ENCODE measurements around the gene BRD4.

The BRD4 gene

DNA sequence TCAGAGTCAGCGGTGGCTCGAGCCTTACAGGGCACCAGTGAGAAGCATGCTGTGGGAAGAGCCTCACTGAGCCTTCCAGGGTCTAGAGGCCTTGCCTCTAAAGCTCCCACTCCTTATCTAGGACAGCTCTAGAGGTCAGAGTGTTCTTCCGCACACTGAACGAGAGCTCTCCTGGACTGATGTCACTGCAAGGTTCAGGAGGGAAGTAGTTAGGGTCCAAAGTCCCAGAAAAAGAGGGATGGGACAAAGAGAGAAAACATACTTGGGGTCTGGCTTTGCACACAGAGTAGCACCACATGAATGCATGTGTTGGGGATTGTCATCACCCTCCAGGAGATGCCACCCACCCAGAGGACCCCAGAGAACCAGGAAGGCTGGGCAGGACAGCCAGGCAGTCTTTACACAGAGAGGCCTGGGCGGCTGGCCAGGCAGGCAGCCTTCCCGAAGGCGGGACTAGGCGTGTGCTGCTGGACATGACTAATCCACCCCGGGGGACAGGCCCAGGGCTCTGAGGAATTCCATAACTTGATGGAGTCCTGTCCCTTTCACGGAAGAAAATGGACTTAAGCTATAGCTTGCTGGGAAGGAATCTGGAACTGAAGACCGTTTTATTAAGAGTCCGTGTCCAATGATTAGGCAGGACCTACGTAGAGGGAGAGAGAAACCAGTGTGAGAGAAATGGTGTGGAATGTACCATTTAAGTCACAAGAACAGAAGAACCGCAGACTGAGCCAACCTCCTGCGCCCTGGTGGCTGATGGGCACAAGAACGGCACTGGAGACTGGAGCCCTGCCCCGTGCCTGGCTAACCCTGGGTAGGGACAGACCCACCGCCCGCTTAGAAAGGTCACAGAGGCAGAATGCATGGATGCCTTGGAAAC is 83.5 kb downstream of the BRD4 start:
- Mint-ChIP-seq H3K36me3 (peaks cover under 1% of the 10 kb centered on the region), H3K4me3 (no peak overlapping the region), H3K27ac (no peak overlapping the region), H3K4me1 (ENCODE audit: low read depth) (no peaks in the 10 kb centered on the region), H3K9me3 (ENCODE audit: low read depth) (no peaks in the 10 kb centered on the region), H3K27me3 (no peaks in the 10 kb centered on the region)

DNA sequence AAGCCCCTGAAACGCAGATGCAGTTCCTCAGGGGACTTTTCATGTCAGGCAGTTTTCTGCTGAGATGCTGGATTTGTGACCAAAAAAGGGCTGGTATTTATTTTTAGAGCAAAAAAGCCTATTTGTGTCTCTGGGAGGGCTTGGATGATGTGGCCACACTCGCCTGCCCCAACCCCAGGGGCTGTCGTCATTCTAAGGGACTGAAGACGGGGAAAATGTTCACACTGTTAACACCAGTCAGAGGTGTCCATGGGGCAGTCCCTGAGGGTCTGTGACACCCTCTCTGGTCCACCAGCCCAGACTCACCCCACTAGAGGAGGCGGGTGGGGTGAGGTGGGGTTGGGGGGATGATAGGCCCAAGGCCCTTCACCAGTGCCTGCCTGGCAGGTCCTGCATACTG is 84.2 kb downstream of the BRD4 start:
- Mint-ChIP-seq H3K4me1 (ENCODE audit: low read depth) (no peaks in the 10 kb centered on the region), H3K36me3 (peaks cover 3% of the 10 kb centered on the region), H3K9me3 (ENCODE audit: low read depth) (no peaks in the 10 kb centered on the region), H3K4me3 (no peak overlapping the region), H3K27me3 (no peaks in the 10 kb centered on the region), H3K27ac (no peak overlapping the region)

DNA sequence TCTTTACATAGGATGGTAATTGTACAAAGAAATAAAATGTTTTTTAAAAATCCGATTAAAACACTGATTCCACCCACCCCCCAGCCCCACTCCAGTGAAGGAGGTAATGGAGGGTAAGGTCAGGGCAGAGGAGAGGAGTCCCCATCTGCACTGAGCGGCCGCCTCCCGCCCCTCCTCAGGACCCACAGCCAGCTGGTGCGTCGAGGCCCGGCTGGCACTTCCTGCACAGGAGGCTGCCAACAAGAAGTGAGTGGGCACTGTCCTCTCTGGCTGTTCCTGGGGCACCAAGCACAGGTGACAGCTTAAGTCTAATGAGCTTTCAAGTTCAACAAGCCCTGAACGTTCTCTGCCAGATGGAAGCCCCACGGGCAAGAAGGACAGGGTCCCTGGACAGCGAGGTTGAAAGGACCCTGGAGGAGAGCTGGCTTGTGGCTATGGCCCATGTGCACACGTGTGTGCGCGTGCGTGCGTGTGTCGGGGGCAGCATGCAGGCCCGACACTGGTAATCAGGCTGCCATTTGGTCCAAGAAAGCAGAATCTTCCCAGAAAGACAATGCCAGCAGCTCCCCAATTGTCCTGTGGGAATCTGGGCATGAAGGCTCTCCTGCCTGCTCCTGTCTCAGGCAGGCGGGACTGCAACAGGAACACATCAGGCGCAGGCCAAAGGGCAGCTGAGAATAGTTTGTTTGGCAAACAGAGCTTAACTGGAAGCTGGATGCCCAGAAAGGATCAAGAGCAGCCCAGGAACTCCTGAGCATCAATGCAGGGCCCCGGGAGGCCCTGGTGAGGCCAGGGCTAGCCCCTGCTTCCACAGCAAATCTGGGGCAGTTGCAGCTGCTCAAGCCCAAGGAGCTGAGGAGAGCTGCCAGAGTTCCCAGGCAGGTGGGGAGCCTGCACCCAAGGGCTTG is 85.0 kb downstream of the BRD4 start:
- Mint-ChIP-seq H3K4me3 (no peak overlapping the region), H3K36me3 (peaks cover 3% of the 10 kb centered on the region), H3K27me3 (no peaks in the 10 kb centered on the region), H3K27ac (no peak overlapping the region), H3K9me3 (ENCODE audit: low read depth) (no peaks in the 10 kb centered on the region), H3K4me1 (ENCODE audit: low read depth) (no peaks in the 10 kb centered on the region)

DNA sequence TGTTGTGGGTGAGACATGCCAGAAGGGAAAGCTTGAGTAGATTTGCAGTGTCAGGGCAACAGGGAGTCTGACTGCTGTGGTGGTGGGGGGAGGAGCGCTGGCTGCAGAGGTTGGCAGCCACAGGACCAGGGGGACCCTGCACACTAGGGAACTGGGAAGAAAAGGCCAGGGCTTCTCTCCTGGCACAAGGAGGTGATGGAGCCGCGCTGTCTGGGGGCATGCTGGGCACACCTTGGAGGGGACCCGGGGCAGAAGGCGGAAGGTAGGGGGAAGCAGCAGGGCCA is 86.2 kb downstream of the BRD4 start:
- Mint-ChIP-seq H3K27me3 (no peaks in the 10 kb centered on the region), H3K36me3 (peaks cover 3% of the 10 kb centered on the region), H3K4me3 (no peak overlapping the region), H3K9me3 (ENCODE audit: low read depth) (no peaks in the 10 kb centered on the region), H3K27ac (no peak overlapping the region), H3K4me1 (ENCODE audit: low read depth) (no peaks in the 10 kb centered on the region)

DNA sequence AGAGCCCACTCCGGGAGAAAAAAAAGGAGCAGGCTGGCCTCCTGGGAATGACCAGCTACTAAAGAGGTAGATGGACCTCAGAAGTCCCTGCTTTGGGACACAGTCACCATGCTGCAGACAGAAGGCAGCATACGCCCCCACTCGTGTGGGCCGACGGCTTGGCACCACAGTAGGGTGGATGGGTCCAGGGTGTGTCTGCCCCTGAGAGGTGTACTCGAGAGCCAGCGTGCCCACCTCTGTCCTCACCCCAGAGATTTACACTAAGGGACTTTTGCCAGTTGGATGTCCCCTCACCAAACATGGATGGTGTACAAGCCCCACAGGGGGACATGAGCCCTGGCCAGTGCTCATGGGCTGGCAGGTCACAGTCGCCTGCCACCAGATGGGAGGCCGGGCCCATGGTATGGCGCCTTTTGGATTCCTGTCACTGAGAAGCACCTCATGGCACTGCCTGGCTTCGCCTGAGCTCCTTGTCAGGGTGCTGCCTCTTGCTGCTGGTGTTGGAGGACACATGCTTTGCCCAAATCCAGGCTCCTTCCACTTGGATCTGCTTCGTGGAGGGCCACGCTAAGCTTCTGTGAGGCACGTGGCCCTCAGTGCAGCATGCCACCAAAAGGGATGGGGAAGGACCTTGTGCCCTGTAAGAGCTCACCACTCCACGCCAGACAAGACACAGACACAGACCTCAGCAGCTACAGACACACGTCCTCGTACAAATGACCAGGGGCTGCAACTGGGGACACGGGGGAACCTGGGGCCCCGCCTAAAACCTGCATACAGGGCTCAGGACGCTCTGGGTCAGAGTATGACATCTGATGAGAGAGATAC is 86.8 kb downstream of the BRD4 start:
- Mint-ChIP-seq H3K36me3 (peaks cover 3% of the 10 kb centered on the region), H3K9me3 (ENCODE audit: low read depth) (no peaks in the 10 kb centered on the region), H3K4me1 (ENCODE audit: low read depth) (no peaks in the 10 kb centered on the region)

DNA sequence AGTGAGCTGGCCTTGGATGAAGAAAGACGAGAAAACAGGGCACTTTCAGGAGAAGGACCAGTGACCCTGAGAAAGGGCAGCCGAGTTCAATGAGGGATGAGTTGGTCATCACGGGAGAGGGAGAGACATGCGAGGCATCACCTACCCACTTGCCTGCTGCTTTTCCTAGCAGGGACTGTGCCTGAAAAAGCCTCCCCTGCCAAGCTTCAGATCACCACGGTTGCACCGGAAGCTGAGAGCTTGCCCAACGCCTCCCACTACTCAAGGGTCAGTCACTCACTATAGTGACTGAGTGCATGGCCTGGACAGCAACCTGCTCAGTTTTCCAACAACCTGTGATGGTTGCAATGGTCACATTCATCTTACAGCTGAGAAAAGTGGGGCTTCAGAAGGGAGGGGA is 87.5 kb downstream of the BRD4 start:
- H3K36me3 Mint-ChIP-seq = peaks cover 3% of the 10 kb centered on the region
- no peak overlapping the region for H3K4me3 Mint-ChIP-seq
- no peaks in the 10 kb centered on the region for H3K27me3 Mint-ChIP-seq
- H3K4me1 Mint-ChIP-seq (ENCODE audit: low read depth) = no peaks in the 10 kb centered on the region
- no peaks in the 10 kb centered on the region for H3K9me3 Mint-ChIP-seq (ENCODE audit: low read depth)
- H3K27ac Mint-ChIP-seq = no peak overlapping the region

More for the DNA sequence above, 86.8 kb downstream of the BRD4 start:
- Mint-ChIP-seq H3K27me3 (no peaks in the 10 kb centered on the region), H3K27ac (no peak overlapping the region), H3K4me3 (no peak overlapping the region)

DNA sequence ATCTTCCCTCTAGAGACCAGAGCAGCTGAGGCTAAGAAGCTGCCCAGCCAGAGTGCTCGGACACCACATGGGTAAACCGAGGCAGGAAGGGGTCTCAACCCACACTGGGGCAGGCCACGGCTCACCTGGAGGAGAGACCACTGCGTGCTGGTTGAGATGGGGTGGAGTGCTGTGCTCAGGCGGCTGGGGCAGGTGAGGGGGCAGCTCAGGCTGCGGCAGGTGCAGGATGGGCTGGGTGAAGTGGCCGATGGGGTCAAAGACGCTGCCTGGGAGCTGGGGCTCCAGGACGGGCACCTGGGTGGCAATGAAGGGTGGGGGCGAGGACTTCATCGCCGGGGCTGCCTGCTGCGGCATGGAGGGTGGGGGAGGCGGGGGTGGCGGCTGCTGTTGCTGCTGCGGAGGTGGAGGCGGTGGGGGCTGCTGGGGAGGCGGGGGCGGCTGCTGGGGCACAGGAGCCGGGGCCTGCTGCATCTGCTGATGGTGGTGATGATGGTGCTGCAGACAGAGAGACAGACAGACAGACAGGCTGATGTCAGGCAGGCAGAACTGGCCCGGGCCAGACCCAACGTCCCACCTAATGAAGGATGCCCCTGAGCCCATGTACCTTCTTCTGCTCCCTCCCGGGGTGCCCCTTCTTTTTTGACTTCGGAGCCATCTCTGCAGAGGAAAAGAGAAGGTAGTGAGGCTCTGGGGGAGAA is 88.1 kb downstream of the BRD4 start:
- Mint-ChIP-seq H3K9me3 (ENCODE audit: low read depth) (no peaks in the 10 kb centered on the region), H3K36me3 (peaks cover 3% of the 10 kb centered on the region), H3K27ac (no peak overlapping the region), H3K27me3 (no peaks in the 10 kb centered on the region), H3K4me3 (no peak overlapping the region), H3K4me1 (ENCODE audit: low read depth) (no peaks in the 10 kb centered on the region)

DNA sequence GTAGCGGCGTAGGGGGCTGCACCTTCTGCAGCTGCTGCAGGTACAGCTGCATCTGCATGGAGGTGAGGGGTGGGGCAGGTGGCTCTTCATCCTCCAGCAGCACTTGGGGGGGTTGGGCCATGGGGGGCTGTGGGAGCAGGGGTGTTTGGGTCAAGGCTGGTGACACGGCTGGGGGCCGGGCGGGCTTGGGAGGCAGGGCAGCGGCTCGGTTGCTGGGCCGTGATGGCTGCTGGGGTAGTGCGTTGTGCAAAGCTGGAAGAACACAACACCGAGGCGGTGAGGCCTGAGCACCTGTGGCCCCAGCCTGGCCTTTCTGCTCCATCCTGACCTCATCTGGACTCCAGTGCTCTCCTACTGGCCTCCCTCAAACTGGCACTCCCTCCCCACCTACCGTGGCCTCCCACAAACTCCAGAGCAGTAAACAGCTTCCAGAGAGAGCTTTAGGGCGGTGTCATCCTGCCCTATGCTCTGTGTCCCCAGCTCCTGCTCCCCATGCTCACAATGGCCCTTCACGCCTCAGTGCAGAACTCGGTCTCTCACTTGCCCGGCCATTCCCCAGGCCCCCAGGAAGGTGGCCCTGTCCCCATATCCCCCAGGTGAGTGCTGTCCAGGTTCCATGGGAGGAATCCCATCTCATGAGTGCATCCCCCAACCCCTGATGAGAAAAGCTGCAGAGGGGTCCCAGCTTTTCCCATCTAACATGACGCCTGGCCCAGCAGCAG is 88.9 kb downstream of the BRD4 start:
- Mint-ChIP-seq H3K27me3 (no peaks in the 10 kb centered on the region), H3K4me1 (ENCODE audit: low read depth) (no peaks in the 10 kb centered on the region), H3K4me3 (no peak overlapping the region), H3K9me3 (ENCODE audit: low read depth) (no peaks in the 10 kb centered on the region), H3K27ac (no peak overlapping the region), H3K36me3 (peaks cover 3% of the 10 kb centered on the region)

DNA sequence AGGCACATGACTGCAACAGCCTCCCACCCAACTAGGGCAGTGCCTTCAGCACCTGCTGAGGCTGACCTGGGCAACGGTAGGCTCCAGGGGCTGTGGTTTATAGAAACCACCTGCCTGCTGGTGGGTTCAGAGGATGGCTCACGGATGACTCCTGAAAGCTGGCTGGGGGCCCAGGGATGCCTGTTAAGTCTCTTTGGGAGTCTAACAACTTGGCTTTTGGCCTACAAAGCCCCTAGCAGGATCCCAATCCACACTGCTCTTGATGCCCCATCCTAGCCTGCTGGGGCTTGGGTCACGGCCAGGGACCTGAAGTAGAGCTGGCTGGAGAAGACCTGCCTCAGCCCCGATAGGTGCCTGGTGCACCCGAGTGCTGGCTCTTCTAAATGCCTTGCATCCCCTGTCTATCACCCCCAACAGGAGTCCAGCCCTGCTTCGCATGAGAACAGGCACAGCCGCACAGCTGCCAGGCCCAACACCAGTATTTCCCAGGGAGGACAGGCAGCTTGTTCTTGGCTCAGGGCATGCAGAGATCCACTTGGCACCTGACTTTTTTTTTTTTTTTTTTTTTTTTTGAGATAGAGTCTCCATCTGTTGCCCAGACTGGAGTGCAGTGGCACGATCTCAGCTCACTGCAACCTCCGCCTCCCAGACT is 91.0 kb downstream of the BRD4 start:
- H3K9me3 Mint-ChIP-seq (ENCODE audit: low read depth) = no peaks in the 10 kb centered on the region
- no peaks in the 10 kb centered on the region for H3K4me1 Mint-ChIP-seq (ENCODE audit: low read depth)
- no peak overlapping the region for H3K4me3 Mint-ChIP-seq
- no peak overlapping the region for H3K27ac Mint-ChIP-seq
- peaks cover 5% of the 10 kb centered on the region for H3K36me3 Mint-ChIP-seq
- no peaks in the 10 kb centered on the region for H3K27me3 Mint-ChIP-seq

DNA sequence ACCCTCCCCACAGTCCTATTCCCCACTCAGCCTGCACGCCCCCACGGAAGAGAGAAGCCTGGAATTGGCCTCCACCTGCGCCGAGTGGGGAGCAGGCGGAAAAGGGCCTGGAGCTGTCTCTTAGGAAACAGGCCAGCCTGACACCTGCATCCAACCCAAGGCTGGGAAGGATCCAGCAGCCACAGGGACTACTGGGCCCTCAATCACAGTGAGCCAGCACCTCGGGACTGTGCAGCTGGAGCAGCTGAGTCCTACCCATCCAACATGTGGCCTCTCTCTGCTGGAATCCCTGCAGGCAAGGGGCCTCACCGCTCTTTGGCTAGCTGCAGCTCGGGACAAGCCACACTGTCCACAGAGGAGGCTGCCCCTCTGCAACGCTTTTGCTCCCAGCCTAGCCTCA is 91.8 kb downstream of the BRD4 start:
- no peak overlapping the region for H3K27ac Mint-ChIP-seq
- no peak overlapping the region for H3K4me3 Mint-ChIP-seq
- H3K9me3 Mint-ChIP-seq (ENCODE audit: low read depth) = no peaks in the 10 kb centered on the region
- H3K4me1 Mint-ChIP-seq (ENCODE audit: low read depth) = no peaks in the 10 kb centered on the region
- H3K27me3 Mint-ChIP-seq = no peaks in the 10 kb centered on the region
- peaks cover 9% of the 10 kb centered on the region for H3K36me3 Mint-ChIP-seq

DNA sequence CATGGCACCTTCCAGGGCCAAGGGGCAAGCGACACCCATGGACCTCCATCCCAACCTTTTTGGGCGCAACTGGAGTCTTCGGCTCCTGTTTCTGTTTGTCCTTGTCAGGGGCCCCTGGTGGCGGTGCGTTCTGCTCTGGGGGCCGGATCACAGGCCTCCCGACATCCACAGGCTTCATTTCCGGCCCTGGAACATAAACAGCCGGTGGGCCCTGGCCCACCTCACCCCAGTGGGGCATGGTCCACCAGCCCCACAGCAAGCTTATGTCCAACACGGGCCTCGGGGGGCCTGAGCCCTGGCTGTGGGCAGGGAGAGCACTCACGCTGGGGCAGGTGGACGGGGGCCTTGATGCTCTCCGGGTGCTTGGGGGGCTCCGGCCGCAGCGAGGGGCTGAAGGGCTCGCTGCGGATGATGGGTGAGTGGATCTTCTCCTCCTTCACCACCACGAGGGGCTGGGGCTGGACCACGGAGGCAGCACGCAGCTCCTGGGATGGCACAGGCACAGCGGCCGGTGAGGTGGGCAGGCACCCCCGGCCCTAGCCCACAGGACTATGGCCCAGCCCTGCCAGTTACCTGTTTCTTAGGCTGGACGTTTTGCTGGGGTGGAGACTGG is 92.9 kb downstream of the BRD4 start:
- H3K4me3 Mint-ChIP-seq = no peak overlapping the region
- no peaks in the 10 kb centered on the region for H3K9me3 Mint-ChIP-seq (ENCODE audit: low read depth)
- H3K27ac Mint-ChIP-seq = no peak overlapping the region
- H3K36me3 Mint-ChIP-seq = peaks cover 9% of the 10 kb centered on the region
- H3K4me1 Mint-ChIP-seq (ENCODE audit: low read depth) = peaks cover 2% of the 10 kb centered on the region
- H3K27me3 Mint-ChIP-seq = peaks cover 2% of the 10 kb centered on the region

DNA sequence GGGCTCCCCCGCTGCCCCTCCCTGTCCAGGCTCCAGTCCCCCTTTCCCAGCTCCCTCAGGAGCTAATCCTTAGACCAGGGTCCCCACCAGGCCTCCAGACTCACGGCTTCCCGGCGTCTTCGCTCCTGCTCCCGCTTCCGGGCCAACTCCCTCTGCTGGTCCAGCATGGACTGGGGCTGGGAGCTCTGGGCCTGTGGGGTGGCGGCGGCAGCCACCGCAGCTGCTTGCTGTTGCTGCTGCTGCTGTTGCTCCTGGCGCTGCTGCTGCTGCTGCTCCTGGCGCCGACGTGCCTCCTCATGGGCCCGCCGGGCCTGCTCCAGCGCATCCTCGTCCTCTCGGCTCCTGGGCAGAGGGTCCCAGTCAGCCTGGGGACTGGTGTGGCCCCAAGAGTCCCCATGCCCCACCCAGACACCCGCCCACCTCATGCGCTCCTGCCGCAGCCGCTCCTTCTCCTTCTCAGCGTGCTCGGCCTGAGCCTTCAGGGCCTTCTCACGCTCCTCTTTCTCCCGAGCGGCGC is 93.6 kb downstream of the BRD4 start:
- Mint-ChIP-seq H3K27ac (no peak overlapping the region), H3K36me3 (peaks cover 7% of the 10 kb centered on the region)

More for the DNA sequence above, 93.6 kb downstream of the BRD4 start:
- Mint-ChIP-seq H3K27me3 (peaks cover 4% of the 10 kb centered on the region), H3K9me3 (ENCODE audit: low read depth) (no peaks in the 10 kb centered on the region), H3K4me3 (no peak overlapping the region), H3K4me1 (ENCODE audit: low read depth) (peaks cover 5% of the 10 kb centered on the region)
